Thoracic aorta (tissue), 2 donors: ENCODE data around the gene SAMM50. TPM values are rescaled to one million over a fixed set of nuclear protein-coding genes. Genes with fewer than 3 reads are reported as not detected.

Source experiments
- ATAC-seq: fragments of 150-250 bp; one replicate; pipeline ENCODE4 v1.8.0; 2017; ENCODE audit warnings: low read depth; ENCODE audit not compliant: insufficient number of reproducible peaks, low FRiP score
- DNase-seq: peaks from one replicate; pipeline ENCODE4 v3.0.0-alpha.2; 2020; ENCODE audit warnings: low spot score
- H3K27ac ChIP-seq, 2 donors: fragments of 200-600 bp; sonication (generic); 1 replicate in 1 of 2; 2 replicates in 1 of 2; pipeline ENCODE4 v1.5.1; 2016; ENCODE audit warnings: mild to moderate bottlenecking in 2 of 2, moderate library complexity in 2 of 2
- H3K27me3 ChIP-seq: fragments of 200-600 bp; sonication (generic); replicated peaks from 2 replicates; pipeline ENCODE4 v1.6.0; 2016; ENCODE audit warnings: mild to moderate bottlenecking; ENCODE audit not compliant: insufficient read depth
- H3K36me3 ChIP-seq: fragments of 200-600 bp; sonication (generic); one replicate; pipeline ENCODE4 v1.5.1; 2016
- H3K4me1 ChIP-seq, 2 donors: fragments of 200-600 bp; sonication (generic); 1 replicate in 1 of 2; 2 replicates in 1 of 2; pipeline versions ENCODE4 v1.5.1 to v1.6.0; 2016; ENCODE audit warnings: low read depth in 2 of 2, mild to moderate bottlenecking in 1 of 2; ENCODE audit not compliant: control insufficient read depth in 1 of 2
- H3K4me3 ChIP-seq: fragments of 200-600 bp; sonication (generic); 2 replicates; pipeline ENCODE4 v1.5.1; 2016; ENCODE audit warnings: mild to moderate bottlenecking
- H3K9me3 ChIP-seq: fragments of 200-600 bp; sonication (generic); 2 replicates; pipeline ENCODE4 v1.5.1; 2016
- total RNA-seq, 2 donors: library from RNA; depleted of rRNA; stranded (reverse); fragments of >200 nt; gene quantifications; one replicate each; pipeline versions ENCODE4 v1.1.0 to v1.2.3, GENCODE V29; 2016
- TF ChIP-seq, protein P1 (sequence below): fragments of 200-600 bp; sonication (generic); IDR thresholded peaks from one replicate; pipeline ENCODE4 v1.5.1; 2019; ENCODE audit warnings: antibody characterized with exemption

The SAMM50 gene
- total RNA-seq, 2 donors from 2014 or later, result 22.6 to 28.1 TPM

DNA sequence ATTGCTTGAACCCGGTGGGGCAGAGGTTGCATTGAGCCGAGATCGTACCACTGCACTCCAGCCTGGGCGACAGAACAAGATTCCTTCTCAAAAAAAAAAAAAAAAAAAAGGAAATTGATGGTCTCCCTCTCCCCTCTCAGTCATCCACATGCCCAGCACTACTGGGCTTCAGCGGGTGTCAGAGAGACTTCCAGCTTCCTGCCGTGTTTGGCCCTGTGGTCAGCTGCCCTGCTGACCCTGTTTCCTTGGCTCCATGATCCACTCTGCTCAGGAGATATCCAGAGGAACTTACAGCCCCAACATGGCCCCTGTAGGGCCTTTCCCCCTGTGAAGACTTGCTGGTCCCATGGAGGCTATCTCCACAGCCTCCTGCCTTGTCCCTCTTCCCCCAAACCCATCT is 37.7 kb upstream of the SAMM50 start:
- no peak for DNase-seq
- TF ChIP-seq, protein P1, sequence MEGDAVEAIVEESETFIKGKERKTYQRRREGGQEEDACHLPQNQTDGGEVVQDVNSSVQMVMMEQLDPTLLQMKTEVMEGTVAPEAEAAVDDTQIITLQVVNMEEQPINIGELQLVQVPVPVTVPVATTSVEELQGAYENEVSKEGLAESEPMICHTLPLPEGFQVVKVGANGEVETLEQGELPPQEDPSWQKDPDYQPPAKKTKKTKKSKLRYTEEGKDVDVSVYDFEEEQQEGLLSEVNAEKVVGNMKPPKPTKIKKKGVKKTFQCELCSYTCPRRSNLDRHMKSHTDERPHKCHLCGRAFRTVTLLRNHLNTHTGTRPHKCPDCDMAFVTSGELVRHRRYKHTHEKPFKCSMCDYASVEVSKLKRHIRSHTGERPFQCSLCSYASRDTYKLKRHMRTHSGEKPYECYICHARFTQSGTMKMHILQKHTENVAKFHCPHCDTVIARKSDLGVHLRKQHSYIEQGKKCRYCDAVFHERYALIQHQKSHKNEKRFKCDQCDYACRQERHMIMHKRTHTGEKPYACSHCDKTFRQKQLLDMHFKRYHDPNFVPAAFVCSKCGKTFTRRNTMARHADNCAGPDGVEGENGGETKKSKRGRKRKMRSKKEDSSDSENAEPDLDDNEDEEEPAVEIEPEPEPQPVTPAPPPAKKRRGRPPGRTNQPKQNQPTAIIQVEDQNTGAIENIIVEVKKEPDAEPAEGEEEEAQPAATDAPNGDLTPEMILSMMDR, result no peak
- Histone ChIP-seq H3K27me3 (no peaks in the 10 kb centered on the region), H3K36me3 (no peaks in the 10 kb centered on the region), H3K4me3 (no peak overlapping the region), H3K27ac (no peak overlapping the region), H3K4me1 (no peaks in the 10 kb centered on the region), H3K9me3 (no peaks in the 10 kb centered on the region)
- ATAC-seq, result no peak

- Histone ChIP-seq H3K4me1 (peaks cover 0 to 6% of the 10 kb centered on the region in 2 donors), H3K36me3 (no peaks in the 10 kb centered on the region), H3K27ac (no peak overlapping the region), H3K4me3 (no peak overlapping the region), H3K27me3 (peaks cover 5% of the 10 kb centered on the region), H3K9me3 (no peaks in the 10 kb centered on the region)
- DNase-seq (no peak), ATAC-seq (no peak)
- TF ChIP-seq, protein P1, result no peak
Observed at GRCh38 chr22:43919106-43919973, 35.9 kb upstream of the SAMM50 start.

- Histone ChIP-seq H3K27me3 (peaks cover 5% of the 10 kb centered on the region), H3K36me3 (no peaks in the 10 kb centered on the region), H3K4me3 (no peak overlapping the region), H3K4me1 (peaks cover 0 to 6% of the 10 kb centered on the region in 2 donors), H3K27ac (no peak overlapping the region), H3K9me3 (no peaks in the 10 kb centered on the region)
- no peak for DNase-seq
- ATAC-seq, result no peak
- TF ChIP-seq, protein P1, result no peak
Observed at GRCh38 chr22:43921370-43921769, 33.9 kb upstream of the SAMM50 start.

DNA sequence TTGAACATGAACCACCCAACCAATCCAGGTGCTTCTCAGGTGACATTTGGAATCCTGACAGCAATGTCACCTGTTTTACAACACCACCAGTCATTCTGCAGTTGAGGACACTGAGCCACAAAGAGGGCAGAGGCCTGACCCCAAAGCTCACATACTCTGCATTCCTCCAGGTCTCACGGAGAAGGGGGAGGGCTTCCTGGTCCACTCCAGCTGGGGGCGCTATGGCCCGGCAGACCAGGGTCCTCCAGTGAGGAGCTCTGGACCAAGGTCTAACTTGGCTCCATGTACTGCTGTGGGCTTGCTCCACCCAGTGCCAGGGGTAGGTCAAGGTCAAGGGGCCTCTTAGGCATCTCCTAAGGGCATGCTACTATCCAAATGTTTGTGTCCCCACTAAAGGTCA is 33.1 kb upstream of the SAMM50 start:
- TF ChIP-seq, protein P1, result no peak
- Histone ChIP-seq H3K27ac (no peak overlapping the region), H3K4me1 (peaks cover 0 to 6% of the 10 kb centered on the region in 2 donors), H3K9me3 (no peaks in the 10 kb centered on the region), H3K4me3 (no peak overlapping the region), H3K27me3 (peaks cover 5% of the 10 kb centered on the region), H3K36me3 (no peaks in the 10 kb centered on the region)
- ATAC-seq (no peak), DNase-seq (no peak)

DNA sequence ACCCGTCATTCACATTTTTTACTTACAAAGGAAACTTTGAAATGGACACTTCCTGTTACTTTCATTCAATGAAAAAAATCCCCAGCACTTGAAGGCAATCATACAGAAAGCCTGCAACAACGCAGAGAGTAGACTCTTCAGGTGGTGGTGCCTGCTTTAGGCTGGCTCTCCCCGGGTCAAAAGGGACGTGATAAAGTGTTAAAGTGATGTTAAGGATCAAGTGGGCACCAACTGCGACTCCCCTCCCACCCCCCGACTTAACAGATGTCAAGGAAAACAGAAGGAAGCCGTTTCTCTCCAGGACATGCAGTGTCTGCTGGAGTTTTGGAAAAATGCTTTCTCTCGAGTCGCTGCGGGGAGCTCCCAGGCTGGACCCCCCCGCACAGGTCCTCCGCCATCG is 32.1 kb upstream of the SAMM50 start:
- TF ChIP-seq, protein P1, result no peak
- H3K36me3 ChIP-seq, result no peaks in the 10 kb centered on the region
- DNase-seq, result no peak
- H3K9me3 ChIP-seq, result no peaks in the 10 kb centered on the region
- peaks cover 5% of the 10 kb centered on the region for H3K27me3 ChIP-seq
- H3K27ac ChIP-seq, result no peak overlapping the region
- ATAC-seq, result no peak
- peaks cover 0 to 6% of the 10 kb centered on the region in 2 donors for H3K4me1 ChIP-seq
- peak overlapping the region; percentile 74 for H3K4me3 ChIP-seq
